Measurements from ENCODE around the gene ACTMAP. TPM values are rescaled to one million over a fixed set of nuclear protein-coding genes. Genes with fewer than 3 reads are reported as not detected.

Gene ACTMAP
- total and polyA plus RNA-seq, 4 donors: 0.93 to 7.7 (median 3.0) TPM

DNA sequence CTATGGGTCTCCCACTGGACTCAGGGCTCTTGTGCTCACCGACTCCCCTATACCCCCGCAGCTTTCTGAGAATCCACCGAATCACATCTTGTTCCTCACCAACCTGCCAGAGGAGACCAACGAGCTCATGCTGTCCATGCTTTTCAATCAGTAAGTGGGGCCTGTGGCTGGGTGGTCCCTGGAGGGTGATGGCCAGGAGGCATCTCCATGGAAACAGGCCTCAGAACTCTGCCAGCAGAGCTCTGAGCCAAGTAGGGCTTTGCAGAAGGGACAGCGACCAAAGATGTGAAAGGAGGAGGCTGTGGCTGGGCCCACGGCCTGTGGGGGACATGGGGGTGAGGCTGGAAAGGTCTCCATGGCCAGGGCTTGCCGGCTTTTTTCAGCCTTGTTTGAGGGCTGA, 13.2 kb upstream of the ACTMAP start:
- 95% methylated on average over 7 of the region's 7 CpGs for WGBS
- TF ChIP-seq FOXA1 (IDR thresholded peaks at IDR 0.05) (no peak), RXRA (IDR thresholded peaks at IDR 0.05) (no peak), RAD21 (IDR thresholded peaks at IDR 0.05) (no peak), NR2F2 (IDR thresholded peaks at IDR 0.05) (no peak), HNF4A (conservative IDR thresholded peaks at IDR 0.05) (no peak), GABPA (IDR thresholded peaks at IDR 0.05 in 1 of 2, conservative IDR thresholded peaks at IDR 0.05 in 1 of 2) (no peak), TAF1 (conservative IDR thresholded peaks at IDR 0.05) (no peak)
- TF ChIP-seq, protein P1, sequence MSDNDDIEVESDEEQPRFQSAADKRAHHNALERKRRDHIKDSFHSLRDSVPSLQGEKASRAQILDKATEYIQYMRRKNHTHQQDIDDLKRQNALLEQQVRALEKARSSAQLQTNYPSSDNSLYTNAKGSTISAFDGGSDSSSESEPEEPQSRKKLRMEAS (IDR thresholded peaks at IDR 0.05): no peak
- TF ChIP-seq, protein P2, sequence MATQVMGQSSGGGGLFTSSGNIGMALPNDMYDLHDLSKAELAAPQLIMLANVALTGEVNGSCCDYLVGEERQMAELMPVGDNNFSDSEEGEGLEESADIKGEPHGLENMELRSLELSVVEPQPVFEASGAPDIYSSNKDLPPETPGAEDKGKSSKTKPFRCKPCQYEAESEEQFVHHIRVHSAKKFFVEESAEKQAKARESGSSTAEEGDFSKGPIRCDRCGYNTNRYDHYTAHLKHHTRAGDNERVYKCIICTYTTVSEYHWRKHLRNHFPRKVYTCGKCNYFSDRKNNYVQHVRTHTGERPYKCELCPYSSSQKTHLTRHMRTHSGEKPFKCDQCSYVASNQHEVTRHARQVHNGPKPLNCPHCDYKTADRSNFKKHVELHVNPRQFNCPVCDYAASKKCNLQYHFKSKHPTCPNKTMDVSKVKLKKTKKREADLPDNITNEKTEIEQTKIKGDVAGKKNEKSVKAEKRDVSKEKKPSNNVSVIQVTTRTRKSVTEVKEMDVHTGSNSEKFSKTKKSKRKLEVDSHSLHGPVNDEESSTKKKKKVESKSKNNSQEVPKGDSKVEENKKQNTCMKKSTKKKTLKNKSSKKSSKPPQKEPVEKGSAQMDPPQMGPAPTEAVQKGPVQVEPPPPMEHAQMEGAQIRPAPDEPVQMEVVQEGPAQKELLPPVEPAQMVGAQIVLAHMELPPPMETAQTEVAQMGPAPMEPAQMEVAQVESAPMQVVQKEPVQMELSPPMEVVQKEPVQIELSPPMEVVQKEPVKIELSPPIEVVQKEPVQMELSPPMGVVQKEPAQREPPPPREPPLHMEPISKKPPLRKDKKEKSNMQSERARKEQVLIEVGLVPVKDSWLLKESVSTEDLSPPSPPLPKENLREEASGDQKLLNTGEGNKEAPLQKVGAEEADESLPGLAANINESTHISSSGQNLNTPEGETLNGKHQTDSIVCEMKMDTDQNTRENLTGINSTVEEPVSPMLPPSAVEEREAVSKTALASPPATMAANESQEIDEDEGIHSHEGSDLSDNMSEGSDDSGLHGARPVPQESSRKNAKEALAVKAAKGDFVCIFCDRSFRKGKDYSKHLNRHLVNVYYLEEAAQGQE (IDR thresholded peaks at IDR 0.05): no peak
- Histone ChIP-seq H3K27ac (ENCODE audit: low read depth in 1 of 2, low read length in 2 of 2) (no peak overlapping the region), H3K36me3 (ENCODE audit: control insufficient read depth in 4 of 4, insufficient read depth in 3 of 4, low read depth in 1 of 4, low read length in 3 of 4) (peaks cover 35 to 78% (median 64%) of the 10 kb centered on the region in 4 donors), H3K9me3 (ENCODE audit: control insufficient read depth in 4 of 4, low read length in 3 of 4) (no peaks in the 10 kb centered on the region), H3K9ac (ENCODE audit: low read depth in 1 of 2, low read length in 2 of 2) (no peak overlapping the region), H3K4me1 (ENCODE audit: control insufficient read depth in 4 of 4, insufficient read depth in 4 of 4, low read length in 3 of 4) (peaks cover 0 to 2% (median 0%) of the 10 kb centered on the region in 4 donors), H3K27me3 (ENCODE audit: control insufficient read depth in 4 of 4, insufficient read depth in 4 of 4, low read length in 3 of 4) (no peaks in the 10 kb centered on the region), H3K4me3 (ENCODE audit: low read depth in 1 of 3, low read length in 3 of 3) (no peak overlapping the region)
- no peak for DNase-seq (ENCODE audit: low spot score)

DNA sequence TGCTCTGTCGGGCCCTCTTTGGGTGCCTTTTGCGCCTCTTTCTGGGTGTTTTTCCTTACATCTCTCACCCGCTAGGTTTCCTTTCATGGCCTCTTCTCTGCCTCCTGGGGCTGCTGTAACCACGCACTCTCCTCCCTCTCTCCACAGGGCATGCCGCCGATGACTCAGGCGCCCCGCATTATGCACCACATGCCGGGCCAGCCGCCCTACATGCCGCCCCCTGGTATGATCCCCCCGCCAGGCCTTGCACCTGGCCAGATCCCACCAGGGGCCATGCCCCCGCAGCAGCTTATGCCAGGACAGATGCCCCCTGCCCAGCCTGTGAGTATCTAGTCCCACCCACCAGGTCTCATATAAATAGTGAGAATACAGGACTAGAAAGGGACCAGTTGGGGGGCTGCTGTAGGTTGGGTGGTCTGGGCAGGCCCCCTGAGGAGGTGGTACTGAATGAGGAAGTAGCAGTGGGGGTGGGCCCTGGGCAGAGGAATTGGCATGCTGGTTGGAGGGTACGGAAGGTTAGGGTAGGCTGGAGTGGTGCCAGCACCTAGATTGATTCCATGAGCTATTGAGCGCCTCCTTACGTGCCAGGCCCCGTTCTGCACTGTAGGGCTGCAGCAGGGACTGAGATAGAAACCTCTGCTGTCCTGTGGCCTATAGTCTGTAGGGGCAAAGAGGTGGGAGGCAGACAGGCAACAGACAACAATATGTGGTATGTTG, 12.6 kb upstream of the ACTMAP start:
- peaks cover 0 to 2% (median 0%) of the 10 kb centered on the region in 4 donors for H3K4me1 ChIP-seq (ENCODE audit: control insufficient read depth in 4 of 4, insufficient read depth in 4 of 4, low read length in 3 of 4)
- no peak for TF ChIP-seq NR2F2 (IDR thresholded peaks at IDR 0.05)
- TF ChIP-seq HNF4A (conservative IDR thresholded peaks at IDR 0.05): no peak
- no peak for TF ChIP-seq GABPA (IDR thresholded peaks at IDR 0.05 in 1 of 2, conservative IDR thresholded peaks at IDR 0.05 in 1 of 2)
- no peak for TF ChIP-seq RXRA (IDR thresholded peaks at IDR 0.05)
- 95% methylated on average over 17 of the region's 17 CpGs for WGBS
- no peak overlapping the region for H3K4me3 ChIP-seq (ENCODE audit: low read depth in 1 of 3, low read length in 3 of 3)
- H3K27me3 ChIP-seq (ENCODE audit: control insufficient read depth in 4 of 4, insufficient read depth in 4 of 4, low read length in 3 of 4): no peaks in the 10 kb centered on the region
- H3K27ac ChIP-seq (ENCODE audit: low read depth in 1 of 2, low read length in 2 of 2): no peak overlapping the region
- H3K9me3 ChIP-seq (ENCODE audit: control insufficient read depth in 4 of 4, low read length in 3 of 4): no peaks in the 10 kb centered on the region
- no peak overlapping the region for H3K9ac ChIP-seq (ENCODE audit: low read depth in 1 of 2, low read length in 2 of 2)
- DNase-seq (ENCODE audit: low spot score): no peak
- H3K36me3 ChIP-seq (ENCODE audit: control insufficient read depth in 4 of 4, insufficient read depth in 3 of 4, low read depth in 1 of 4, low read length in 3 of 4): peaks cover 37 to 83% (median 69%) of the 10 kb centered on the region in 4 donors

DNA sequence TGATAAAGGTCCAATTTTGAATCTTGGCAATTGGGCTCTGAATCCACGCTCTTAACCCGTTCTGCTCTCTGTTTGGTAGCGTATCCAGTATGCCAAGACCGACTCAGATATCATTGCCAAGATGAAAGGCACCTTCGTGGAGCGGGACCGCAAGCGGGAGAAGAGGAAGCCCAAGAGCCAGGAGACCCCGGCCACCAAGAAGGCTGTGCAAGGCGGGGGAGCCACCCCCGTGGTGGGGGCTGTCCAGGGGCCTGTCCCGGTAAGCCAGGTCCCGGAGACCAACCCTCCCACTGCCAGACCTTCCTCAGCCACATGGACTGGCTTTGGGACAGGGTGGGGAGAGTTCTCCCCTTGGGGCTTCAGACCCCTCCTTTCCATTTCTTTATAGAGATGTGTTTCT, 9.1 kb upstream of the ACTMAP start:
- no peak for DNase-seq (ENCODE audit: low spot score)
- Histone ChIP-seq H3K36me3 (ENCODE audit: control insufficient read depth in 4 of 4, insufficient read depth in 3 of 4, low read depth in 1 of 4, low read length in 3 of 4) (peaks cover 34 to 71% (median 55%) of the 10 kb centered on the region in 4 donors), H3K9me3 (ENCODE audit: control insufficient read depth in 4 of 4, low read length in 3 of 4) (no peaks in the 10 kb centered on the region), H3K27ac (ENCODE audit: low read depth in 1 of 2, low read length in 2 of 2) (no peak overlapping the region), H3K4me1 (ENCODE audit: control insufficient read depth in 4 of 4, insufficient read depth in 4 of 4, low read length in 3 of 4) (peaks cover 3 to 22% (median 15%) of the 10 kb centered on the region in 4 donors), H3K4me3 (ENCODE audit: low read depth in 1 of 3, low read length in 3 of 3) (no peak overlapping the region), H3K27me3 (ENCODE audit: control insufficient read depth in 4 of 4, insufficient read depth in 4 of 4, low read length in 3 of 4) (no peaks in the 10 kb centered on the region), H3K9ac (ENCODE audit: low read depth in 1 of 2, low read length in 2 of 2) (no peak overlapping the region)
- WGBS: 97% methylated on average over 13 of the region's 13 CpGs
- TF ChIP-seq, protein P3, sequence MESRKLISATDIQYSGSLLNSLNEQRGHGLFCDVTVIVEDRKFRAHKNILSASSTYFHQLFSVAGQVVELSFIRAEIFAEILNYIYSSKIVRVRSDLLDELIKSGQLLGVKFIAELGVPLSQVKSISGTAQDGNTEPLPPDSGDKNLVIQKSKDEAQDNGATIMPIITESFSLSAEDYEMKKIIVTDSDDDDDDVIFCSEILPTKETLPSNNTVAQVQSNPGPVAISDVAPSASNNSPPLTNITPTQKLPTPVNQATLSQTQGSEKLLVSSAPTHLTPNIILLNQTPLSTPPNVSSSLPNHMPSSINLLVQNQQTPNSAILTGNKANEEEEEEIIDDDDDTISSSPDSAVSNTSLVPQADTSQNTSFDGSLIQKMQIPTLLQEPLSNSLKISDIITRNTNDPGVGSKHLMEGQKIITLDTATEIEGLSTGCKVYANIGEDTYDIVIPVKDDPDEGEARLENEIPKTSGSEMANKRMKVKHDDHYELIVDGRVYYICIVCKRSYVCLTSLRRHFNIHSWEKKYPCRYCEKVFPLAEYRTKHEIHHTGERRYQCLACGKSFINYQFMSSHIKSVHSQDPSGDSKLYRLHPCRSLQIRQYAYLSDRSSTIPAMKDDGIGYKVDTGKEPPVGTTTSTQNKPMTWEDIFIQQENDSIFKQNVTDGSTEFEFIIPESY (IDR thresholded peaks at IDR 0.05): no peak
- TF ChIP-seq RAD21 (IDR thresholded peaks at IDR 0.05): no peak
- no peak for TF ChIP-seq RXRA (IDR thresholded peaks at IDR 0.05)
- no peak for TF ChIP-seq NR2F2 (IDR thresholded peaks at IDR 0.05)

All from liver (tissue), 9 donors.